ENCODE measurements around the gene DUSP22.

DNA sequence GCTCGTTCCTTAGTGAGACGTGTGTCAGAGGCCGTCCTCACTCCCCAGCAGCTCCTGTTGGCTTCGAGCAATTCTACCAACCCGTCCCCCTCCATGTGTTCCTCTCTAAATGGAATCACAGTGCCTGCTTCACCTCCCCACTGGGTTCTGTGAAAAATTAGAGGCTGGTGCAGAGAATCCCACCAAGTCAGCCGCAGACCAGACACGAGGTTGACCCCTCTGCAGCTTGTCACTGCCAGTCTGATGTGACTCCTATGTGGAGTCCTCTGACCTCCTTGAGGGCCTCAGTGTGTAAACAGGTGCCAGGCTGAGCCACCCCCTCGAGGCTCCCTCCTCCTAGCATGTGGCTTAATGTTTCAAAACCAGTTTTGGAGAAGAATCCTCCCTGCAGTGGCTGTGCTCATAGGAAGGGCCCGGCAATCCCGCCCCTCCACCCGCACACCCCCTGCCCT is 86.7 kb downstream of the DUSP22 start:
- TF ChIP-seq, protein P1, sequence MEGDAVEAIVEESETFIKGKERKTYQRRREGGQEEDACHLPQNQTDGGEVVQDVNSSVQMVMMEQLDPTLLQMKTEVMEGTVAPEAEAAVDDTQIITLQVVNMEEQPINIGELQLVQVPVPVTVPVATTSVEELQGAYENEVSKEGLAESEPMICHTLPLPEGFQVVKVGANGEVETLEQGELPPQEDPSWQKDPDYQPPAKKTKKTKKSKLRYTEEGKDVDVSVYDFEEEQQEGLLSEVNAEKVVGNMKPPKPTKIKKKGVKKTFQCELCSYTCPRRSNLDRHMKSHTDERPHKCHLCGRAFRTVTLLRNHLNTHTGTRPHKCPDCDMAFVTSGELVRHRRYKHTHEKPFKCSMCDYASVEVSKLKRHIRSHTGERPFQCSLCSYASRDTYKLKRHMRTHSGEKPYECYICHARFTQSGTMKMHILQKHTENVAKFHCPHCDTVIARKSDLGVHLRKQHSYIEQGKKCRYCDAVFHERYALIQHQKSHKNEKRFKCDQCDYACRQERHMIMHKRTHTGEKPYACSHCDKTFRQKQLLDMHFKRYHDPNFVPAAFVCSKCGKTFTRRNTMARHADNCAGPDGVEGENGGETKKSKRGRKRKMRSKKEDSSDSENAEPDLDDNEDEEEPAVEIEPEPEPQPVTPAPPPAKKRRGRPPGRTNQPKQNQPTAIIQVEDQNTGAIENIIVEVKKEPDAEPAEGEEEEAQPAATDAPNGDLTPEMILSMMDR (conservative IDR thresholded peaks at IDR 0.05; ENCODE audit: low read depth in 2 of 2), result no peak
- TF ChIP-seq POLR2AphosphoS5 (IDR thresholded peaks at IDR 0.05; ENCODE audit: low read depth), result no peak
- TF ChIP-seq EZH2 (IDR thresholded peaks at IDR 0.05; ENCODE audit: low read depth, unreplicated experiment), result no peak
- no peak for TF ChIP-seq EZH2phosphoT487 (IDR thresholded peaks at IDR 0.05; ENCODE audit: unreplicated experiment)
- TF ChIP-seq, protein P2, sequence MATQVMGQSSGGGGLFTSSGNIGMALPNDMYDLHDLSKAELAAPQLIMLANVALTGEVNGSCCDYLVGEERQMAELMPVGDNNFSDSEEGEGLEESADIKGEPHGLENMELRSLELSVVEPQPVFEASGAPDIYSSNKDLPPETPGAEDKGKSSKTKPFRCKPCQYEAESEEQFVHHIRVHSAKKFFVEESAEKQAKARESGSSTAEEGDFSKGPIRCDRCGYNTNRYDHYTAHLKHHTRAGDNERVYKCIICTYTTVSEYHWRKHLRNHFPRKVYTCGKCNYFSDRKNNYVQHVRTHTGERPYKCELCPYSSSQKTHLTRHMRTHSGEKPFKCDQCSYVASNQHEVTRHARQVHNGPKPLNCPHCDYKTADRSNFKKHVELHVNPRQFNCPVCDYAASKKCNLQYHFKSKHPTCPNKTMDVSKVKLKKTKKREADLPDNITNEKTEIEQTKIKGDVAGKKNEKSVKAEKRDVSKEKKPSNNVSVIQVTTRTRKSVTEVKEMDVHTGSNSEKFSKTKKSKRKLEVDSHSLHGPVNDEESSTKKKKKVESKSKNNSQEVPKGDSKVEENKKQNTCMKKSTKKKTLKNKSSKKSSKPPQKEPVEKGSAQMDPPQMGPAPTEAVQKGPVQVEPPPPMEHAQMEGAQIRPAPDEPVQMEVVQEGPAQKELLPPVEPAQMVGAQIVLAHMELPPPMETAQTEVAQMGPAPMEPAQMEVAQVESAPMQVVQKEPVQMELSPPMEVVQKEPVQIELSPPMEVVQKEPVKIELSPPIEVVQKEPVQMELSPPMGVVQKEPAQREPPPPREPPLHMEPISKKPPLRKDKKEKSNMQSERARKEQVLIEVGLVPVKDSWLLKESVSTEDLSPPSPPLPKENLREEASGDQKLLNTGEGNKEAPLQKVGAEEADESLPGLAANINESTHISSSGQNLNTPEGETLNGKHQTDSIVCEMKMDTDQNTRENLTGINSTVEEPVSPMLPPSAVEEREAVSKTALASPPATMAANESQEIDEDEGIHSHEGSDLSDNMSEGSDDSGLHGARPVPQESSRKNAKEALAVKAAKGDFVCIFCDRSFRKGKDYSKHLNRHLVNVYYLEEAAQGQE (IDR thresholded peaks at IDR 0.05; ENCODE audit: unreplicated experiment), result no peak
